Embryonic facial prominence (tissue), 1 donor: Measurements from ENCODE around the gene F10.

ENCODE experiments used
- DNase-seq: peaks from one replicate; pipeline ENCODE4 v3.0.0-alpha.2; 2016; ENCODE audit errors: extremely low spot score

The F10 gene

DNA sequence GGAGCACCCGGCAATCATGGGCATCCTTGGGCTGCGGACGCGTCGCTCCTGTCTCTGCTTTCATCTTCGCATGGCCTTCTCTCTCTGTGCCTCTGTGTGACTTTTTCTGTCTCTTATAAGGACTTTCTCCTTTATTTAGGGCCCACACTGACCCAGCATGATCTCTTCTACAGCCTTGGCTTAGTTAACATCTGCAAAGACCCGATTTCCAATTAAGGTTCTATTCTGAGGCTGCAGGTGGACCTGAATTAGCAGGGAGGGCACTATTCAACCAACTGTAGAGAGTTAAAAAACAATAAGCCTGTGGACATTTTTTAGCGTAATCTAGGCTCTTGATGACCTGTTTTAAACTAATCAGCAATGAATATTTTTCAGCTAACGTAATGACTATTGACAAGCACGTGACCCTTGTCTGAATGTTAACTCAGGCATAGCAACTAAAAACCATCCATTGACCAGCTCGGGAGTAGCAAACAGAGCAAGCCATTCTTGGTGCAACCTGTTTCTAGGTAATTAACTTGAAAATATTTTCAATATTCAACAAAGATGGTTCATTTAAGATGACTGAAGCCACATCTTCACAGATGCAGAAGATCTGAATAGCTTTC is 15.2 kb downstream of the F10 start:
- DNase-seq = no peak

DNA sequence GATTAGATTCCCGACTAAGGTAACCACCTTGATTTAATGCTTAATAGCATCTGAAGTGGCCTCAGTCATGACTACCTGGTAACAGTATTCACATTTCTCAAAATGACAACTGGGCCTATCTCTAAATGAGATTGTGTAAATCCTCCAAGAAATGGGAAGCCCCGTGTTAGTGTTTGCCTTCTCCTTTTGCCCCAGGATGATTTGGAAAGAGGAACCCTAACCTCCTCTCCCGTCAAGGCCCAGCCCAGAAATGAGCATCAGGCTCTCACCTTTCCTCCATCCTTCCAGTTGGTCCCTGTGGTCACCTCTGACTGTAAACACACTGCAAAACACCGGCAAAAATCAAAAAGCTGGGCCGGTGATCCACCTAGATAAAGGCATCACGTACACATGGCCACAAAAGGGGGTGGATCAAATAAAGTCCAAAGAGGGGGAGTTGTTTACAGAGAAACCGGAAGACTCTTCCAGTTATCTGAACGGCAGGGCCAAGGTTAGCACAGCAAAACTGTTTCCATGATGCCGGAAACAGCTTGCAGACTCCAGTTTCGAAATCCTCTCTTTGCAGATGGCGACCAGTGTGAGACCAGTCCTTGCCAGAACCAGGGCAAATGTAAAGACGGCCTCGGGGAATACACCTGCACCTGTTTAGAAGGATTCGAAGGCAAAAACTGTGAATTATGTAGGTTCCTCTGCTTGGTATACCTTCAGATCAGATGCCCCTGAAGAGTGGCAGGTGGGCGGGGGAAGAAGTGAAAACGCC is 16.4 kb downstream of the F10 start:
- DNase-seq = no peak

DNA sequence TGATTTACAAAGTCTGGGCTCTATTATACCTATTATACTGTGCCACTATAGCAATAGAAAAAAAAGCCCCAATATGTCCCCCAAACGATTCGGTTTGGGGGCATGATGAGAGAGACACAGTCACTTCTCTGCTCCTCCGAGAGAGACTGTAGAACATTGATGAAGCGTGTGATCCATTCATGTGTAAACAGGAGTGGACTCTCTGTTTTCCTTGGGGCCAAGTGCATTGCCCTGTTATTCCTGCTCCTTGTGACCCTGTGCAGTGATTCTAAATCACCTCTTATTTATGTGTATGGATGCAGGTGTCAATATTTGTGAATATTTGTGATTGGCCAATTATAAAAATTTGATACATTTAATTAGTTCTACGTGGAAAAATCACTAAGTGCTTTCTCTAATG is 17.0 kb downstream of the F10 start:
- no peak for DNase-seq

DNA sequence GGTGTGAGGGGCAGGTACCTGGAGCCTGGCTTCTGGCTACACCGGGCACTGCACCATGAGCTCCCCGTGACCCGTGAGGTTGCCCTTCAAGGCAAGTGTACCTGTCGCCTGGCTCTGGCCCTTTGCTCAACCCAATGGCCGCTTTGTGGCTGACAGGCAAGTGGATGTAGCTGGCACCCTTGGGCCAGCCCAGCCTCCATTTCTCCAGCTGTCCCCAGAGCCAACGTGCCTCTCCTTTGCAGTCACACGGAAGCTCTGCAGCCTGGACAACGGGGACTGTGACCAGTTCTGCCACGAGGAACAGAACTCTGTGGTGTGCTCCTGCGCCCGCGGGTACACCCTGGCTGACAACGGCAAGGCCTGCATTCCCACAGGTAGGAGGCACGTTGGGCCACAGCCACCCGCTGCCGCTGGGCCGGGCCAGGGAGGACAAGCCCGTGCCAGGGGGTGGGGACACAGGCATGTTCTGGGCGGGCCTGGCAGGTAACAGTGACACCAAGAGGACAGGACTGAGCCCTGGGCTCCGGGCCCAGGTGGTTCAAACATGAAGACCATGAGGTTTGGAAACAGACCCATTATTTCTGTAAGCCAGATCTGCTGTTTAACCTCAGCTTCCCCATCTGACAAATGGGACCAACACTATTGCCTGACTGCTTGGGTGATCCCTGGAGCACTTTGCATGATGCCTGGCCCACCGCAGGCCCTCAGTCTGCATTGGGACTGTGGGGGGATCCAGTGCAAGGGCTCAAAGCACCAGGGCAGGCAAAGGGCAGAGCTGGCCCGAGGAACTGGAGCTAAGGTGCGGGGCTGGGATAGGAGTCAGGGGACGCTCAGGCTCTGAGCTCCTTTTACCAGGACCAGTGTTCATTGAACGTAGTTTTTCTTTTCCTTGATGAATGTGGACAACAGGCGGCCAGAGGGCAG is 18.3 kb downstream of the F10 start:
- DNase-seq = no peak

DNA sequence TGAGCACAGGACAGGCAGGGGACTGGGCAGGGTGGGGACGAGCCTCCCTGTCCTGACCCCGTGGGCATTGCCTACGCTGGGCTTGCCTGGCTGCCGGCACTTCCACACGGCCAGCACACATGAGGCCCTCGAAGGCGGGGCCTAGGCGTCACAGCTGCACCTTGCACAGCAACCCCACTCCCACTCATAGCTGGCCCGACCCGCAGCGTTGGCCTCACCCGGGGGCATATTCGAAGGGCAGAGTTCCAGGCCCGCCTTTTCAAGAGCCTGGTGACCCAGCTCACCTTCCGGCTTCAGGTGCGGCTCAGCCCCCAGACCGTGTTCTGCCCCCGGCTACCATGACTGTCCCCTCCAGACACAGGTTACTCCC is 19.0 kb downstream of the F10 start:
- no peak for DNase-seq

DNA sequence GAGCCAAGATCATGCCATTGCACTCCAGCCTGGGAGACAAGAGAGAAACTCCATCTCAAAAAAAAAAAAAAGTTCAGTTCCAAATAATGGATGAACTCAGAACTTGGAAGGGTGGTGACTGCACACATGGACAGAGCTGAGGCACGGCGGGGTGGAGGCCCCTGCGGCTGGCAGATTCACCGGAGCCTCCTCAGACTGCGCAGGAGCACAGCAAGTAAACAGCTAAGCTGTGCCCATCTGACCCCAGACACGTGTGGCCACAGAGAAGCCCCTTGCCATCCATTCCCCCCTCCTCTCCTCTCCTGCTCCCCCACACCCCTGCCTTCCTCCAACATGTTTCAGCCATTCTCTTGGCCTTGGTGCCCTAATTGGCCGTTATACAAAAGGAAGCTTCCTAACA is 20.3 kb downstream of the F10 start:
- DNase-seq = no peak

DNA sequence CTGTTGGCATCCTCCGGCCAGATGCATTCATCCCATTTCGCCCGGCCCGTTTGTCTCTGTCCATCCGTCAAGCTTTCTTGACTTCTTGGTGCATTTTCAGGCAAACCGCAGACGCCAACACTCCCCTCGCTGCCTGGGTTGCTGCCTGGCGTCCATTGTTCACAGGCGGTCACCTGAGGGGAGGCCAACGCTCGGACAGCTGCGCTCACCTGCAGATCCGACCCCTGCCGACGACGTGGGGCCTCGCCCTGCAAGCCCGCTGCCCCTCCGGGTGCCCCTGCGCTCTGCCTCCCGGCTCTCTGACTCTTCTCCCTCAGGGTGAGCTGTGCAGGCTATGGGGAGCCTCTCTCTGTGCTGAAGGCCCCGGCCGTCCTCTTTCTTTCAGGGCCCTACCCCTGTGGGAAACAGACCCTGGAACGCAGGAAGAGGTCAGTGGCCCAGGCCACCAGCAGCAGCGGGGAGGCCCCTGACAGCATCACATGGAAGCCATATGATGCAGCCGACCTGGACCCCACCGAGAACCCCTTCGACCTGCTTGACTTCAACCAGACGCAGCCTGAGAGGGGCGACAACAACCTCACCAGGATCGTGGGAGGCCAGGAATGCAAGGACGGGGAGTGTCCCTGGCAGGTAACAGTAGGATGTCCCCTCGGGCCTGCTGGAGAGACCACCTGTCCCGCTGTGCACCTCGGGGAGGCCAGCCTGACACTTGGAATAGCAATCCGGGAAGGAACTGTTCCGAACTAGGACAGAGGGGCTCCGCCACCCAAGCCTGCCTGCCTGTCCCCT is 21.1 kb downstream of the F10 start:
- DNase-seq = no peak

DNA sequence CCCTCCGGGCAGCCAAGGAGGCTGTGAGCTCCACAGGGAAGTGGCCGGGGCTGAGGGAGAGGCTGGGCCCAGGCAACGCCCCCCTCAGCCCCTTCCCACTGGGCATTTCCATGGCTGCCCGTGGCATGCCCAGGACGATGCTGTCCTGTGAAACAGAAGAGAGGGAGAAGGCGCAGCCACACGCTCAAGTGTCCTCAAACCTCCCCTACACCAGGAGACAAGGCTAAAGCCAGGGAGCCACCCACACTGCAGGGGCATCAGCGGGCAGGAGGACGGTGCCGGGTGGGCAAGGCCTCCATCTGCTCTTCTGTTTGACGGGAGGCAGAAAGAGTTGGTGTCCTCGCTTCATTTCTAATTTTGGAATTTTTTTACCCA is 21.6 kb downstream of the F10 start:
- no peak for DNase-seq

DNA sequence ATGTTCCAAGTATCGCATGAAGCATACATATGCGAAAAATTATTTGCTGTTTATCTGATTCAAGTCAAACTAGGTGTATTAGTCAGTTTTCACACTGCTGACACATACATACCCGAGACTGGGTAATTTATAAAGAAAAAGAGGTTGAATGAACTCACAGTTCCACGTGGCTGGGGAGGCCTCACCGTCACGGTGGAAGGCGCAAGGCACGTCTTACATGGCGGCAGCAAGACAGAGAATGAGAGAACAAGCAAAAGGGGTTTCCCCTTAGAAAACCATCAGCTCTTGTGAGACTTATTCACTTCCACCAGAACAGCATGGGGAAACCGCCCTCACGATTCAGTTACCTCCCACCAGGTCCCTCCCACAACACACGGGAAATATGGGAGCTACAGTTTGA is 22.9 kb downstream of the F10 start:
- DNase-seq = no peak

DNA sequence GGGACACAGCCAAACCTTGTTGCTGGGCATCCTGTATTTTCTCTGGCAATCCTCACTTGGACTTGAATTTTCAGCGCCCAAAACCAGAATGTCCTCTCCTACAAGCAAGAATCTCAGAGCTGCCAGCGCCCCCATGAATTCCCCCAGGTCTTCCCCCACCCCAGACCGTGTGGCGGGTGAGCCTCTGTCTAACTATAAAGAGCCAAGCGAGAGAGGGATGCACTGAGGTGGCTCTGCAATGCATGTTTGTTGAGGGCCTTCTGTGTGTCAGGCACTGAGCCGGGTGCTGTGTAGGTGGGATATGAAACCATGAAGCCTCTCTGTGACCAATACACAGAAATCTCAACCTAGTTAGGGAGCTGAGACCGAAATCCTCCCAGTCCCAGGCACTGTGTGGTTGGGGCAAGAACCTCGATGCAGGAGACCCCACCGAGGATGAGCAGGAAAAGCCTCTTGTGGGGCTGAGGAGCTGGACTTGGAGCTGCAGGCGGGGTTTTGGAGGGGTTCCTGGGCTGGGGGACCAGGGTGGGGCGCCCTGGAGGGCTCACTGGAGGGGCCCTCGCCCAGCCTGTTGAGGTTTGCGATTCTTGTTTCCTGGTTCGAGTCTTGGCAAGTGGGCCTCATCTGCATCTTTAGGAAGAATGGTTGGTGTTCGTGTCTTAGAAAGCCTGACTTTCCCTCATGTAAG is 23.5 kb downstream of the F10 start:
- DNase-seq = no peak

DNA sequence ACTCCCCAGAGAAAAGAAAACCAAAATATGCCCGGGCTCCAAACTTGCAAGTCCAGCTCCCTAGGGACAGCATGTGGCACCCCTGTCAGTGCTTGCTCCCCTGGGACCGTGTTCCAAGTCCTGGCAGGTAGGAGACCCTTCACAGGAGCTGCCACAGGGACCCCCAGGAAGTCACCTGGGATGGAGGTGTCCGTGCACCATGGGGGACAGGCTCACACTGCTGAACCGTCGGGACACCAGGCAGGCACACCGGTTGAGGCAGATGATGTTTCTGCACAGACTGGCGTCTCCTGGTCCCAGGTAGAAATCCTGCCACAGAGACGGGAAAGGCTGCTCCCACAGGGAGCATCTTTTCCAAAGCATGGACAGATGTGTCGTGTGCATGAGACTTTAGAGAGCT is 24.2 kb downstream of the F10 start:
- DNase-seq = no peak

DNA sequence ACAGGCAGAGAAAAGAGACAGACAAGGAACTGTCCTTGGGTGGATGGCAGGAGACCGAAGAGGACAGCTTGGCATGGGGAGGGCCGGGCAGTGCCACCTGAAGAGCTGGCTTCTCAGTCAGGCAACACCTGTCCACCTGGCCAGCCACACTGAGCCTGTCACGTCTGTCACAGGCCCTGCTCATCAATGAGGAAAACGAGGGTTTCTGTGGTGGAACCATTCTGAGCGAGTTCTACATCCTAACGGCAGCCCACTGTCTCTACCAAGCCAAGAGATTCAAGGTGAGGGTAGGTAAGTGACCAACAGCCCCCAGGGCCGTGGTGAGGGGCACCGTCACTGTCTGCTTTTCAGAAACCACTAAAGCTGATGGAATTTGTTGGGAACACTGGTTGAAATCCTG is 24.6 kb downstream of the F10 start:
- DNase-seq = no peak

DNA sequence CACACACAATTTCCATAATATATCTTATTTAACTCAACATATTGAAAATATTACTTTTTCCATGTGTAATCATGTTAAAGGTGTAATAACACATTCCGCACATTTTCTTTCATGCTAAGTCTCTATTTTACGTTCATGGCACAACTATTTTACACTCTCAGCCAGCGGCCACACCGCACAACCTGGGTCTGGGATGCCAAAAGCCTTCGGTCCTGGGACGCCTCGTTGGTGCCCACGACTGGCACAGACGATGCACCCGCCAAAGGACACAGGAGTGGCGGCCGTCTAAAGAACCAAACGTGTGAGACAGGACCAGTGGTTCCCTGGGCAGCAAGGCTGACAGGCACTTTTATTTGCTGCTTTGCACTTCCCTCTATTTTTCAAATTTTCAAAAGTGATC is 25.8 kb downstream of the F10 start:
- DNase-seq = no peak

DNA sequence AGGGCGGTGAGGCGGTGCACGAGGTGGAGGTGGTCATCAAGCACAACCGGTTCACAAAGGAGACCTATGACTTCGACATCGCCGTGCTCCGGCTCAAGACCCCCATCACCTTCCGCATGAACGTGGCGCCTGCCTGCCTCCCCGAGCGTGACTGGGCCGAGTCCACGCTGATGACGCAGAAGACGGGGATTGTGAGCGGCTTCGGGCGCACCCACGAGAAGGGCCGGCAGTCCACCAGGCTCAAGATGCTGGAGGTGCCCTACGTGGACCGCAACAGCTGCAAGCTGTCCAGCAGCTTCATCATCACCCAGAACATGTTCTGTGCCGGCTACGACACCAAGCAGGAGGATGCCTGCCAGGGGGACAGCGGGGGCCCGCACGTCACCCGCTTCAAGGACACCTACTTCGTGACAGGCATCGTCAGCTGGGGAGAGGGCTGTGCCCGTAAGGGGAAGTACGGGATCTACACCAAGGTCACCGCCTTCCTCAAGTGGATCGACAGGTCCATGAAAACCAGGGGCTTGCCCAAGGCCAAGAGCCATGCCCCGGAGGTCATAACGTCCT is 26.4 kb downstream of the F10 start:
- DNase-seq = no peak

DNA sequence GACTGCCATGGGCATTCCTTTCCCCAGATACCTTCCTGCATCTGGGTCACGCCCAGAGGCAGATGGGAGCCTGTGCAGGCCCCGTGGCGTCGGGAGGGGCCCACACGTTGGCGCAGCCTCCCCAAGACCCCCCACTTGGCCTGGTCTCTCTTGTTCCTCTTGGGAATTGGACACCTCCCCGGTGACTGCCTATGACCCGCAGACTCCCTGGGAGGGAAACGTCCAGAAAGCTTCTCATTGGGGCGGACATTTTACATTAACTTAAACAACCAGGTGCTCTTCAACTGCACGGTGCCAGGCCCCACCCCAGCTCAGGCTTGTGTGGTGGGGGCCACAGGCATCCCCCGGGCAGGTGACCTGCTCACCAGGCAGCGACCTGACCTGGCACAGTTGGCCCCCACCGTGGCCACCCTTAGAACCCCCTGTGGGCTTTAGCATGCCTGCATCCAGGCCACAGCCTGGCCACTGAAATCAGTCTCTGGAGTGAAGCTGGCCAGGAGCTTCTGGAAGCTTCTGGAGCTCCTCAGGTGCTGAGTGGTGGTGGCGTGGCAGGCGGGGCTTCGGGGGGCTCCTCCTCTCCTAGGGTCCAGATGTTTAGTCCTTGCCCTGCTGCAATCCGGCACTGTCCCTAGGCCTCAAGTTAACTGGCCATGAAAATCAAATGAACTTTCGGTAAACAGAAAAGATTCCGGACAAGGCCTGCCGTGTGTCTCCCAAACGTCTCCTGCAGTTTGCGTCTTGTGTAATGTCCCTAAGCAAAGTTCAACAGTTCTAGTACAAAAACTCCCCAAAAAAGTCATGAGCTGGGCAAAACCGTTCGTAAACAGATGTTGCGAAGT is 27.3 kb downstream of the F10 start:
- DNase-seq = no peak

DNA sequence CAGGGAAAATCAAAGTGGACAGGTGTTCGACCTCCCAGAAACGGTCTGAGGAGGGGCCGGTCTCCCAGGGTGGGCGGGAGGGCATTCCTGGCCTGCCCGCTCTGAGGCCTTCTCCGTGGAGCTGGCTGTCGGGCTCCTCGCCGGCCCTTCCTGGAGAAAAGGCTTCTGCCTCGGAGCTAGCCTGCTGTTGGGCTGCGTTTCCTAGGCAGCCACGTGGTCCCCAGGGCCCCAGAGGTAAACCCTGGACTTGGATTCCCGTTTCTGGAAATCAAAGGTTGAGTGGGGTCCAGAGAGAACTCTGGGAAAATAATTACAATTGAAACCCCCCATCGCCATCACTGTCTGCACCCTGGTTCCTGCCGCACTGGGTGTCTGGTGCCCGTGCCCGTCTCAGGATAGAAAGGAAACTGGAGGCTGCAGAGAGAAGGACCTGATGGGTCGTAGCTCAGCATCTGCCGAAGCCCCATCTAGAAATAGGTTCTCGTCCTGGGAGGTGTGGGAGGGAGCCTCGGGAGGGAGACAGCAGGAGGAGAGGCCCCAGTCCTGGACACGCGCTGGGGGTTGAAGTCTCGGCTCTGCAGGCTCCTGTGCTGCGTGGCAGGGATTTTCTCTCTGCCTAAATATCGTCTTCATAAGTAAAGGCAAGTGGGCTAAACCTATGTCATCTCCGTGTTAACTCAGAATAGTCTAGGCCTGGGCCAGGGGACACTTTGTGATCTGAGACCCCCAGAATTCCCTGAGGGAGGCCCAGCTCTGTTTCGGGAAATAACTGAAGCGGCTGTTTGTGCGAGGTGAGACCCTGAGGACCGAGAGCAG is 28.2 kb downstream of the F10 start:
- DNase-seq = no peak

DNA sequence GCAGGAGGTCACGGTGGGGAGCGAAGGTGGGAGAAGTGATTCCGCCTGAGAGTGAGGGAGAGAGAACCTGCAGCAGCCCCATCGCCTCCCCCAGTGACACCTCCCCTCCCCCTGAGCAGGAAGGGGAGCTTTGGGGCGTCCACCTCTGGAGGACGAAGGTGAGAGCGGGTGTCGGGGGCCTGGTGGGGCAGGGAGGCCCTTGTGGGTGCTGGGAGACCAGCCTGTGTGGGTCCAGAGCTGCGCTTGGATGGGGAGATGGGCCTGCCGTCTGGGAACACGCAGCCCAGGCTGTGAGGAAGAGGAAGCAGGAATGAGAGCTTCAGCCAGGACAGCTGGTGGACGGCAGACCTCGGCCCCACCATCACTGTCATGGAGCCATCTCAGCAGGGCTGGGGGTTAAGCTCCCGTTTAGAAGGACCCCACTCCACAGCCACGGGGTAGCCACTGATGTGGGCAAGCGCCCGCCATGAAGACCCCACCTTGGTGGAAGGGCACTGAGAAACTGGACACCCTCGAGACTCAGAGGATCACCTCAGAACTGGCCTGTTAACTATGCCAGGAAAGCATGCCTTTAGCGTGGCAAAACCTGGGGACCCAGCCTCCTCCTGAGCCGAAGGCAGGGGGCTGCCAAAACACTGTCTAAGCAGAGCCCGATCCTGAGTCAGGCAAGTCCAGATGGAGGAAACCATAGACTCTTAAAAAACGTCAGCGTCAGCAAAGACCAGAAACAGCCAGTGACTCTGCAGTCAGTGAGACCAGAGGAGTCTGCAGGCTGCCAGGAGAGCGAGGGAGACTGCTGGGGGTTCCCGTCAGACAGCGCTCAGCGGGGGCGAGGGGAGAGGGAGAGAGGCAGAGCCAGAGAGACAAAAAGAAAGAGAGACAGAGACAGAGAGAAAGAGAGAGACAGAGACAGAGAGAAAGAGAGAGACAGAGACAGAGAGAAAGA is 29.4 kb downstream of the F10 start:
- no peak for DNase-seq

DNA sequence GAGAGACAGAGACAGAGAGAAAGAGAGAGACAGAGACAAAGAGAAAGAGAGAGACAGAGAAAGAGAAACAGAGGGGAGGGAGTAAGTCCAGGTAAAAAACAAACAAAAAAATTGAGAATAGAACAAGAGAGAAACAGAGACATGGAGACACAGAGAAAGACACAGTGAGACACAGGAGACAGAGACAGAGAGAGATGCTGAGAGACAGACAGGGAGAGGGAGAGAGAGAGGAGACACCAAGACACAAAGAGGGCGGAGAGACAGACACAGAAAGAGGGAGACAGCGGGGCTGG is 30.0 kb downstream of the F10 start:
- no peak for DNase-seq
